Neural progenitor cell (in vitro differentiated cells): ENCODE measurements around the gene TMCO4. TPM values are rescaled to one million over a fixed set of nuclear protein-coding genes. Genes with fewer than 3 reads are reported as not detected.
A peak's percentile ranks its signal among the peaks of the same experiment; 100 is the strongest.

Experiments
- DNase-seq: peaks from one replicate; pipeline ENCODE4 v3.0.0-alpha.2; 2016; ENCODE audit warnings: low spot score
- H2AFZ ChIP-seq: fragments of 200-600 bp; sonication (generic); replicated peaks from 2 replicates; pipeline ENCODE4 v1.6.1; 2016; ENCODE audit warnings: antibody characterized with exemption
- H3F3A ChIP-seq: fragments of 200-600 bp; sonication (generic); 2 replicates; pipeline ENCODE4 v1.6.1; 2016; ENCODE audit warnings: antibody characterized with exemption, low read depth
- H3K27ac ChIP-seq: fragments of 200-600 bp; sonication (generic); 2 replicates; pipeline ENCODE4 v1.5.1; 2016; ENCODE audit warnings: mild to moderate bottlenecking
- H3K27me3 ChIP-seq: fragments of 200-600 bp; sonication (generic); 2 replicates; pipeline ENCODE4 v1.6.1; 2016; ENCODE audit warnings: mild to moderate bottlenecking, moderate library complexity
- H3K36me3 ChIP-seq: fragments of 200-600 bp; sonication (generic); 2 replicates; pipeline ENCODE4 v1.5.1; 2016
- H3K4me1 ChIP-seq: fragments of 200-600 bp; sonication (generic); 2 replicates; pipeline ENCODE4 v1.6.1; 2016; ENCODE audit warnings: mixed run types
- H3K4me2 ChIP-seq: fragments of 200-600 bp; sonication (generic); 2 replicates; pipeline ENCODE4 v1.6.1; 2016
- H3K4me3 ChIP-seq: fragments of 200-600 bp; sonication (generic); 2 replicates; pipeline ENCODE4 v1.5.1; 2016
- H3K79me2 ChIP-seq: fragments of 200-600 bp; sonication (generic); 2 replicates; pipeline ENCODE4 v1.6.1; 2016; ENCODE audit warnings: low read depth
- H3K9ac ChIP-seq: fragments of 200-600 bp; sonication (generic); 2 replicates; pipeline ENCODE4 v1.6.1; 2016
- H3K9me3 ChIP-seq: fragments of 200-600 bp; sonication (generic); 2 replicates; pipeline ENCODE4 v1.5.1; 2016; ENCODE audit warnings: low read depth
- H4K20me1 ChIP-seq: fragments of 200-600 bp; sonication (generic); 2 replicates; pipeline ENCODE4 v1.6.1; 2016; ENCODE audit warnings: low read depth
- H3K27ac Mint-ChIP-seq: 3 replicates; pipeline ENCODE4 v1.8.0; 2021; ENCODE audit warnings: mixed read lengths
- H3K27me3 Mint-ChIP-seq: 2 replicates; pipeline ENCODE4 v1.8.0; 2022; ENCODE audit warnings: low read depth, mild to moderate bottlenecking, inconsistent platforms, moderate library complexity, mixed read lengths; ENCODE audit not compliant: insufficient read depth
- H3K36me3 Mint-ChIP-seq: 3 replicates; pipeline ENCODE4 v1.8.0; 2021; ENCODE audit warnings: mixed read lengths
- H3K4me1 Mint-ChIP-seq: 3 replicates; pipeline ENCODE4 v1.8.0; 2021; ENCODE audit warnings: mixed read lengths
- H3K4me3 Mint-ChIP-seq: 3 replicates; pipeline ENCODE4 v1.8.0; 2021; ENCODE audit warnings: mild to moderate bottlenecking, moderate library complexity, mixed read lengths
- H3K9me3 Mint-ChIP-seq: 3 replicates; pipeline ENCODE4 v1.8.0; 2020; ENCODE audit warnings: mixed read lengths
- CTCF ChIP-seq: fragments of 200-600 bp; sonication (generic); IDR thresholded peaks from 2 replicates; pipeline ENCODE4 v1.5.1; 2017; ENCODE audit warnings: antibody characterized with exemption, mild to moderate bottlenecking
- EZH2 ChIP-seq: fragments of 200-600 bp; sonication (generic); IDR thresholded peaks from 2 replicates; pipeline ENCODE4 v1.6.1; 2017; ENCODE audit warnings: antibody characterized with exemption, mild to moderate bottlenecking, moderate library complexity
- EZH2phosphoT487 ChIP-seq: fragments of 200-600 bp; sonication (generic); IDR thresholded peaks from 2 replicates; pipeline ENCODE4 v1.6.1; 2017; ENCODE audit warnings: antibody characterized with exemption
- total RNA-seq: library from RNA; depleted of rRNA; stranded (reverse); fragments of >200 nt; gene quantifications from 2 replicates; pipeline ENCODE4 v1.2.3, GENCODE V29; 2015; ENCODE audit warnings: low replicate concordance

Gene TMCO4
- total RNA-seq, 1 donor from 2014 or later = 0.30 TPM

- Mint-ChIP-seq H3K4me1 (peaks cover 4% of the 10 kb centered on the region), H3K27ac (no peak overlapping the region), H3K4me3 (no peak overlapping the region)
These were observed 55.9 kb downstream of the TMCO4 start for GRCh38 chr1:19743793-19744192.

GRCh38 chr1:19743180-19743579 is 56.5 kb downstream of the TMCO4 start:
- Mint-ChIP-seq H3K9me3 (no peaks in the 10 kb centered on the region), H3K4me3 (no peak overlapping the region), H3K27me3 (peaks cover 45% of the 10 kb centered on the region), H3K4me1 (peaks cover 10% of the 10 kb centered on the region), H3K27ac (no peak overlapping the region), H3K36me3 (no peaks in the 10 kb centered on the region)
- H3K27ac ChIP-seq = no peak overlapping the region
- H3K9ac ChIP-seq = no peak overlapping the region
- H3F3A ChIP-seq = no peaks in the 10 kb centered on the region
- H4K20me1 ChIP-seq = no peaks in the 10 kb centered on the region
- no peak overlapping the region for H3K4me2 ChIP-seq
- no peak overlapping the region for H2AFZ ChIP-seq
- DNase-seq = no peak
- H3K4me3 ChIP-seq = no peak overlapping the region
- H3K27me3 ChIP-seq = no peaks in the 10 kb centered on the region
- no peaks in the 10 kb centered on the region for H3K9me3 ChIP-seq
- H3K4me1 ChIP-seq = no peaks in the 10 kb centered on the region
- TF ChIP-seq CTCF = no peak
- TF ChIP-seq EZH2phosphoT487 = no peak
- no peak for TF ChIP-seq EZH2
- no peaks in the 10 kb centered on the region for H3K79me2 ChIP-seq
- H3K36me3 ChIP-seq = no peaks in the 10 kb centered on the region

More at GRCh38 chr1:19743793-19744192, 55.9 kb downstream of the TMCO4 start:
- H3K4me1 ChIP-seq = no peaks in the 10 kb centered on the region
- H3K9me3 Mint-ChIP-seq = no peaks in the 10 kb centered on the region
- no peak overlapping the region for H3K4me2 ChIP-seq
- H3K36me3 ChIP-seq = no peaks in the 10 kb centered on the region
- no peaks in the 10 kb centered on the region for H3K9me3 ChIP-seq
- TF ChIP-seq EZH2phosphoT487 = no peak
- TF ChIP-seq EZH2 = no peak
- no peak for TF ChIP-seq CTCF
- peaks cover 44% of the 10 kb centered on the region for H3K27me3 Mint-ChIP-seq
- no peak overlapping the region for H3K4me3 ChIP-seq
- H3K79me2 ChIP-seq = no peaks in the 10 kb centered on the region
- DNase-seq = no peak
- H3K36me3 Mint-ChIP-seq = no peaks in the 10 kb centered on the region
- H3F3A ChIP-seq = no peaks in the 10 kb centered on the region
- H2AFZ ChIP-seq = no peak overlapping the region
- H3K27ac ChIP-seq = no peak overlapping the region
- no peak overlapping the region for H3K9ac ChIP-seq
- H3K27me3 ChIP-seq = no peaks in the 10 kb centered on the region
- no peaks in the 10 kb centered on the region for H4K20me1 ChIP-seq

GRCh38 chr1:19739628-19740027 is 60.1 kb downstream of the TMCO4 start:
- no peaks in the 10 kb centered on the region for H3K36me3 ChIP-seq
- no peak overlapping the region for H3K27ac ChIP-seq
- no peaks in the 10 kb centered on the region for H3K27me3 ChIP-seq
- no peaks in the 10 kb centered on the region for H3F3A ChIP-seq
- no peak overlapping the region for H3K4me3 ChIP-seq
- no peaks in the 10 kb centered on the region for H3K4me1 ChIP-seq
- TF ChIP-seq CTCF (no peak), EZH2 (no peak), EZH2phosphoT487 (no peak)
- no peak for DNase-seq
- no peak overlapping the region for H3K9ac ChIP-seq
- H4K20me1 ChIP-seq = no peaks in the 10 kb centered on the region
- H3K4me2 ChIP-seq = no peak overlapping the region
- H3K27me3 Mint-ChIP-seq = peaks cover 39% of the 10 kb centered on the region
- H3K4me3 Mint-ChIP-seq = no peak overlapping the region
- H2AFZ ChIP-seq = no peak overlapping the region
- H3K27ac Mint-ChIP-seq = peak overlapping the region; percentile 11
- peaks cover 4% of the 10 kb centered on the region for H3K9me3 Mint-ChIP-seq
- H3K9me3 ChIP-seq = no peaks in the 10 kb centered on the region
- H3K79me2 ChIP-seq = no peaks in the 10 kb centered on the region
- no peaks in the 10 kb centered on the region for H3K36me3 Mint-ChIP-seq
- H3K4me1 Mint-ChIP-seq = peaks cover 26% of the 10 kb centered on the region

GRCh38 chr1:19738669-19739068 is 61.0 kb downstream of the TMCO4 start:
- H3K9ac ChIP-seq = no peak overlapping the region
- H3K79me2 ChIP-seq = no peaks in the 10 kb centered on the region
- peaks cover 6% of the 10 kb centered on the region for H3K4me1 ChIP-seq
- no peak overlapping the region for H3K27ac ChIP-seq
- H3K27me3 ChIP-seq = no peaks in the 10 kb centered on the region
- peaks cover 43% of the 10 kb centered on the region for H3K27me3 Mint-ChIP-seq
- no peak overlapping the region for H3K4me3 ChIP-seq
- TF ChIP-seq EZH2phosphoT487 (no peak), EZH2 (no peak), CTCF (no peak)
- H2AFZ ChIP-seq = no peak overlapping the region
- H3K4me1 Mint-ChIP-seq = peaks cover 33% of the 10 kb centered on the region
- H3K9me3 ChIP-seq = no peaks in the 10 kb centered on the region
- H3K36me3 Mint-ChIP-seq = no peaks in the 10 kb centered on the region
- H3K4me3 Mint-ChIP-seq = no peak overlapping the region
- H3K36me3 ChIP-seq = no peaks in the 10 kb centered on the region
- DNase-seq = no peak
- H3K4me2 ChIP-seq = no peak overlapping the region
- H3F3A ChIP-seq = no peaks in the 10 kb centered on the region
- no peak overlapping the region for H3K27ac Mint-ChIP-seq
- peaks cover 4% of the 10 kb centered on the region for H3K9me3 Mint-ChIP-seq
- no peaks in the 10 kb centered on the region for H4K20me1 ChIP-seq
